NT2/D1 (cell line): ENCODE data around the gene WRAP73.

ENCODE experiments used
- SUZ12 ChIP-seq: IDR thresholded peaks from 2 replicates; pipeline ENCODE4 v1.6.1; 2011; ENCODE audit not compliant: insufficient read length, insufficient read depth; ENCODE audit errors: extremely low read depth
- YY1 ChIP-seq: IDR thresholded peaks from 2 replicates; pipeline ENCODE4 v1.6.1; 2011; ENCODE audit not compliant: insufficient read length, insufficient read depth
- ZNF274 ChIP-seq: IDR thresholded peaks from 2 replicates; pipeline ENCODE4 v1.6.1; 2011; ENCODE audit warnings: mild to moderate bottlenecking, low read depth, low read length

GRCh38 chr1:3683197-3683596 lies 33.3 kb upstream of the WRAP73 start:
- no peak for TF ChIP-seq ZNF274
- no peak for TF ChIP-seq YY1
- no peak for TF ChIP-seq SUZ12
